TTC549 (cell line): ENCODE data around the gene SYTL4.

ENCODE experiments used
- FAIRE-seq: peaks from 2 replicates; lab custom pipeline; 2012; peaks lifted over from hg19 to GRCh38; lab: Jason Lieb, UNC

Gene SYTL4

GRCh38 chrX:100687546-100687945 is 44.4 kb downstream of the SYTL4 start:
- FAIRE-seq, result no peak

GRCh38 chrX:100687128-100687527 is 44.8 kb downstream of the SYTL4 start:
- FAIRE-seq, result no peak

- FAIRE-seq, result no peak
These were observed 46.0 kb downstream of the SYTL4 start for GRCh38 chrX:100685997-100686305.

- FAIRE-seq, result peak; percentile 90
These were observed 46.5 kb downstream of the SYTL4 start for GRCh38 chrX:100685284-100685996.

- no peak for FAIRE-seq
These were observed 49.0 kb downstream of the SYTL4 start for GRCh38 chrX:100682939-100683338.

GRCh38 chrX:100681599-100681998 is 50.3 kb downstream of the SYTL4 start:
- no peak for FAIRE-seq

GRCh38 chrX:100680756-100681155 is 51.2 kb downstream of the SYTL4 start:
- no peak for FAIRE-seq

GRCh38 chrX:100677611-100678181 is 54.2 kb downstream of the SYTL4 start:
- no peak for FAIRE-seq

GRCh38 chrX:100674705-100675104 is 57.2 kb downstream of the SYTL4 start:
- no peak for FAIRE-seq

GRCh38 chrX:100673397-100673953 is 58.4 kb downstream of the SYTL4 start:
- FAIRE-seq, result no peak

- FAIRE-seq, result no peak
These were observed 59.0 kb downstream of the SYTL4 start for GRCh38 chrX:100672966-100673365.

- FAIRE-seq, result no peak
These were observed 68.3 kb downstream of the SYTL4 start for GRCh38 chrX:100663642-100664041.

GRCh38 chrX:100662796-100663195 is 69.1 kb downstream of the SYTL4 start:
- FAIRE-seq, result no peak

- no peak for FAIRE-seq
These were observed 69.8 kb downstream of the SYTL4 start for GRCh38 chrX:100662170-100662569.

GRCh38 chrX:100659431-100660137 is 72.3 kb downstream of the SYTL4 start:
- FAIRE-seq, result no peak

GRCh38 chrX:100658941-100659381 is 73.0 kb downstream of the SYTL4 start:
- no peak for FAIRE-seq

GRCh38 chrX:100654261-100654660 is 77.7 kb downstream of the SYTL4 start:
- FAIRE-seq, result no peak

GRCh38 chrX:100652266-100652665 is 79.7 kb downstream of the SYTL4 start:
- FAIRE-seq, result no peak

GRCh38 chrX:100650841-100651240 is 81.1 kb downstream of the SYTL4 start:
- FAIRE-seq, result no peak

- FAIRE-seq, result no peak
These were observed 82.2 kb downstream of the SYTL4 start for GRCh38 chrX:100649550-100650356.

- no peak for FAIRE-seq
These were observed 83.2 kb downstream of the SYTL4 start for GRCh38 chrX:100648458-100649417.
